ENCODE data around the gene NEUROG1.

DNA sequence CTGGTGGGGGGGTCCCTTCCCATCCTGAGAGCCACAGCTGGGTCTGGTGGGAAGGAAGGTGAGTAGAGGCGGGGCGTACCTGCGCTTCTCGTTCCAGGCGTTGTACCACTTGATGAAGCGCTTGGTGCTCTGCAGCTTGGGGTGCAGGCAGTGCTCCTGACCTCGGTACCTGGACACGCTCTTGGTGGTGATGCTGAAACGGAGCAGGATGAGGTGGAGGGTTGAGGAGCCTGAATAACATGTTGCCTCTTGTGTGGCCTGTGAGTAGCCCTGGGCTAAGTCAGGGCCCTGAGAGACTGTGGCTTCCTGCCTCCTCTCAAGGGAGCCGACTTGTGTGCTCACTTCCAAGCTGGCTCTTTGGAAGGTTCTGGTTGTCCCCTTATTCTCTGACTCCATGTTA, 38.7 kb upstream of the NEUROG1 start:
- no peak for TF ChIP-seq ELF4 (IDR thresholded peaks at IDR 0.05)
- TF ChIP-seq FOXK2 (IDR thresholded peaks at IDR 0.05) = no peak
- no peak for TF ChIP-seq SUZ12 (IDR thresholded peaks at IDR 0.05)
- no peak for TF ChIP-seq BHLHE40 (IDR thresholded peaks at IDR 0.05; ENCODE audit: borderline replicate concordance)
- no peak for TF ChIP-seq FOXM1 (IDR thresholded peaks at IDR 0.05; ENCODE audit: borderline replicate concordance)
- TF ChIP-seq SP1 (IDR thresholded peaks at IDR 0.05) = no peak
- no peak for TF ChIP-seq ARNT (IDR thresholded peaks at IDR 0.05)
- TF ChIP-seq ZNF384 (IDR thresholded peaks at IDR 0.05) = no peak
